ENCODE data around the gene MROH9. TPM values are rescaled to one million over a fixed set of nuclear protein-coding genes. Genes with fewer than 3 reads are reported as not detected.

The MROH9 gene
- total and polyA plus RNA-seq, 2 experiments from 2014 or later: 0.15 to 0.23 TPM

DNA sequence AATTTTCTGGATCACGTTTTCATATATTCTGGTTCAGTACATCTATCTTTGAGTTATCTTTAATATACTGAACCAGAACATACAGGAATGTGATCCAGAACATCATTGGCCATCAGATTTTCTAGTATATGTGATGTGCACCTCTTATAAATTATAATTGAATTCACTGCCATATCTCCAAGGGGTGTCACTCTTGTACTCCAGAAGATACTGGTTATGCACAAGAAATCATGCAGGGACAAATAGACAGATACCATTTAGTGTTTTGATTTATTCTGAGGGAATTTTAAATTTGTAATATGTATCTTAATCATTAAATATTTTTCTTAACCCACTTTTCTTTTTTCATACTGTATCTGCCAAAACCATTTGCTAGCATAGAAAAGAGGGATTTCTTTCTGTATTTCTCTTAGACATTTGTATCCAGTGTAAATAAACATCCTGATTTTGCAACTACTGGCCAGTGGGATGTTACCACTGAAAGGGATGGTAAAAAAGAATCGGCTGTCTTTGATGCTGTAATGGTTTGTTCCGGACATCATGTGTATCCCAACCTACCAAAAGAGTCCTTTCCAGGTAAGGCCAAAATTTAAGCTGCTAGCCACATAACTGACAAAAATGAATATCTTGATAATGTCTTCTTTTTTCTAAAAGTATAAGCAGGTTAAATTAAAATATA lies 172.1 kb downstream of the MROH9 start:
- no peak overlapping the region for H3K27ac ChIP-seq
- H3K4me3 ChIP-seq: no peak overlapping the region
- TF ChIP-seq EZH2phosphoT487 (IDR thresholded peaks at IDR 0.05; ENCODE audit: low read depth, severe bottlenecking, unreplicated experiment) (no peak), EZH2 (IDR thresholded peaks at IDR 0.05; ENCODE audit: borderline replicate concordance) (no peak)
- TF ChIP-seq, protein P1, sequence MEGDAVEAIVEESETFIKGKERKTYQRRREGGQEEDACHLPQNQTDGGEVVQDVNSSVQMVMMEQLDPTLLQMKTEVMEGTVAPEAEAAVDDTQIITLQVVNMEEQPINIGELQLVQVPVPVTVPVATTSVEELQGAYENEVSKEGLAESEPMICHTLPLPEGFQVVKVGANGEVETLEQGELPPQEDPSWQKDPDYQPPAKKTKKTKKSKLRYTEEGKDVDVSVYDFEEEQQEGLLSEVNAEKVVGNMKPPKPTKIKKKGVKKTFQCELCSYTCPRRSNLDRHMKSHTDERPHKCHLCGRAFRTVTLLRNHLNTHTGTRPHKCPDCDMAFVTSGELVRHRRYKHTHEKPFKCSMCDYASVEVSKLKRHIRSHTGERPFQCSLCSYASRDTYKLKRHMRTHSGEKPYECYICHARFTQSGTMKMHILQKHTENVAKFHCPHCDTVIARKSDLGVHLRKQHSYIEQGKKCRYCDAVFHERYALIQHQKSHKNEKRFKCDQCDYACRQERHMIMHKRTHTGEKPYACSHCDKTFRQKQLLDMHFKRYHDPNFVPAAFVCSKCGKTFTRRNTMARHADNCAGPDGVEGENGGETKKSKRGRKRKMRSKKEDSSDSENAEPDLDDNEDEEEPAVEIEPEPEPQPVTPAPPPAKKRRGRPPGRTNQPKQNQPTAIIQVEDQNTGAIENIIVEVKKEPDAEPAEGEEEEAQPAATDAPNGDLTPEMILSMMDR (IDR thresholded peaks at IDR 0.05; ENCODE audit: poor library complexity): no peak
- H3K27me3 ChIP-seq: no peaks in the 10 kb centered on the region
- H3K4me1 ChIP-seq (ENCODE audit: insufficient read depth): no peaks in the 10 kb centered on the region
- H3K36me3 ChIP-seq (replicated peaks; ENCODE audit: insufficient read depth, low read depth): no peaks in the 10 kb centered on the region
- no peaks in the 10 kb centered on the region for H3K79me2 ChIP-seq
- DNase-seq (ENCODE audit: low spot score): no peak
- WGBS (ENCODE audit: low lambda C conversion rate, missing lambda C conversion rate): 91% methylated on average over 3 of the region's 3 CpGs
- no peaks in the 10 kb centered on the region for H3K9me2 ChIP-seq (replicated peaks; ENCODE audit: insufficient read depth)
- no peak overlapping the region for H3K4me2 ChIP-seq
- H4K20me1 ChIP-seq (ENCODE audit: insufficient read depth, poor library complexity, severe bottlenecking): no peaks in the 10 kb centered on the region
- H2AFZ ChIP-seq: no peak overlapping the region
- no peaks in the 10 kb centered on the region for H3K9me3 ChIP-seq (ENCODE audit: low read depth)

DNA sequence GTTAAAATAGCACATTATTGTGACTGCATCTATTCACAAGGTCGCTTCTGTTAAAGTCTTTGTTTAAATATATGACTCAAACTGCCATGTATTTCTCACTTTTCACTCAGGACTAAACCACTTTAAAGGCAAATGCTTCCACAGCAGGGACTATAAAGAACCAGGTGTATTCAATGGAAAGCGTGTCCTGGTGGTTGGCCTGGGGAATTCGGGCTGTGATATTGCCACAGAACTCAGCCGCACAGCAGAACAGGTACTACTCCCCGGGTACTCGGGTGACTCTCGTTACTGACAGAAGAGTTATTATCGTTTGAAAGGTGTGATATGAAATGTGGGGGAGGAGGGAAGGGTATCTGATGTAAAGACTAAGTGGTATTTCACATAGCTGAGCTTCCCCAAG lies 172.6 kb downstream of the MROH9 start:
- Histone ChIP-seq H3K36me3 (replicated peaks; ENCODE audit: insufficient read depth, low read depth) (no peaks in the 10 kb centered on the region), H3K4me1 (ENCODE audit: insufficient read depth) (no peaks in the 10 kb centered on the region), H3K27ac (no peak overlapping the region), H3K79me2 (no peaks in the 10 kb centered on the region), H3K4me2 (no peak overlapping the region), H3K9me3 (ENCODE audit: low read depth) (no peaks in the 10 kb centered on the region), H4K20me1 (ENCODE audit: insufficient read depth, poor library complexity, severe bottlenecking) (no peaks in the 10 kb centered on the region), H3K27me3 (no peaks in the 10 kb centered on the region), H3K4me3 (no peak overlapping the region), H2AFZ (no peak overlapping the region), H3K9me2 (replicated peaks; ENCODE audit: insufficient read depth) (no peaks in the 10 kb centered on the region)
- 88% methylated on average over 8 of the region's 8 CpGs for WGBS (ENCODE audit: low lambda C conversion rate, missing lambda C conversion rate)
- no peak for TF ChIP-seq EZH2phosphoT487 (IDR thresholded peaks at IDR 0.05; ENCODE audit: low read depth, severe bottlenecking, unreplicated experiment)
- no peak for TF ChIP-seq EZH2 (IDR thresholded peaks at IDR 0.05; ENCODE audit: borderline replicate concordance)
- TF ChIP-seq, protein P1 (IDR thresholded peaks at IDR 0.05; ENCODE audit: poor library complexity): no peak
- DNase-seq (ENCODE audit: low spot score): no peak

DNA sequence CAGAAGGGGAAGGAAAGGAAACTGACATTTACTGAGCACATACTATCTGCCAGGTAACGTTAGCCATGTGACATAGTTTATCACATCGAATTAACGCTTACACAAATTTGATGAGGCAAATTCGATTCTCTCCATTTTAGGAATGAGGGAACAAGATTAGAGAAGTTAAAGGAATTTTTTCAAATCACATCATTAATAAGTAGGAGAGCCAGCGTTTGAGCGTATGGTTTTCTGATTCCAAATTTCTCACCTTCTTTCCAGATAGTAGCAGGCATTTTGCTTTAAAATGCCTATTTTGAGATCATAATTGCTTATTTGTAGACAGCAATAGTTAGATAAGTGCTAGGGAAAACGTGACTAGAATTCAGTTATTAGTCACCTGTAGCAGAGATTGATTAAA lies 174.6 kb downstream of the MROH9 start:
- H4K20me1 ChIP-seq (ENCODE audit: insufficient read depth, poor library complexity, severe bottlenecking): no peaks in the 10 kb centered on the region
- 92% methylated on average over 7 of the region's 7 CpGs for WGBS (ENCODE audit: low lambda C conversion rate, missing lambda C conversion rate)
- no peaks in the 10 kb centered on the region for H3K9me2 ChIP-seq (replicated peaks; ENCODE audit: insufficient read depth)
- no peak overlapping the region for H2AFZ ChIP-seq
- H3K27ac ChIP-seq: no peak overlapping the region
- no peak for DNase-seq (ENCODE audit: low spot score)
- H3K27me3 ChIP-seq: no peaks in the 10 kb centered on the region
- no peak overlapping the region for H3K4me2 ChIP-seq
- H3K4me3 ChIP-seq: no peak overlapping the region
- H3K4me1 ChIP-seq (ENCODE audit: insufficient read depth): no peaks in the 10 kb centered on the region
- no peaks in the 10 kb centered on the region for H3K36me3 ChIP-seq (replicated peaks; ENCODE audit: insufficient read depth, low read depth)
- no peaks in the 10 kb centered on the region for H3K9me3 ChIP-seq (ENCODE audit: low read depth)
- H3K79me2 ChIP-seq: no peaks in the 10 kb centered on the region
- no peak for TF ChIP-seq EZH2phosphoT487 (IDR thresholded peaks at IDR 0.05; ENCODE audit: low read depth, severe bottlenecking, unreplicated experiment)

DNA sequence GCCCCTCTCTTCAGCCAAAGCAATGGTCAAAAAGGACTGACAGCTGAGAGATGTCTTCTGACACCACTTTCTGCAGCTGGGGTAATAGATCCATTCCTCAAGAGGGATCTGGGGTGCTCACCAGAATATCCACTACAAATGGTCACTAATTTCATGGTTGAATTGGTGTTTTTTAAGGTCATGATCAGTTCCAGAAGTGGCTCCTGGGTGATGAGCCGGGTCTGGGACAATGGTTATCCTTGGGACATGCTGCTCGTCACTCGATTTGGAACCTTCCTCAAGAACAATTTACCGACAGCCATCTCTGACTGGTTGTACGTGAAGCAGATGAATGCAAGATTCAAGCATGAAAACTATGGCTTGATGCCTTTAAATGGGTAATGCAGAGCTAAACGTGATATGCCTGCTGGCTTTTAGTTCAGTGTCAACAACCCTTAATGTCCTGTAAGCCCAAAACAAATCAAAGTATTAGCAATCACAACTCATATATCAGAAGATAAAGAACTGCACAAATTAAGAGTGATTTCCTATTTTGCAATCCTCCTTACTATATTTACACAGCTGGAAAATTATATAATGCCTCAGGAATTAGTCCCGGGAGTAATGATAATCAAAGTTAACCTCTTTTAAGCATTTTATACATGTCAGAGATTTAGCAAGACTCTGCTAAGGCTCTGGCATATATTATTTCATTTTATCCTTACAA lies 175.4 kb downstream of the MROH9 start:
- H3K27me3 ChIP-seq: no peaks in the 10 kb centered on the region
- 66% methylated on average over 7 of the region's 7 CpGs for WGBS (ENCODE audit: low lambda C conversion rate, missing lambda C conversion rate)
- TF ChIP-seq, protein P1 (IDR thresholded peaks at IDR 0.05; ENCODE audit: poor library complexity): no peak
- TF ChIP-seq EZH2phosphoT487 (IDR thresholded peaks at IDR 0.05; ENCODE audit: low read depth, severe bottlenecking, unreplicated experiment): no peak
- no peak for TF ChIP-seq EZH2 (IDR thresholded peaks at IDR 0.05; ENCODE audit: borderline replicate concordance)
- no peaks in the 10 kb centered on the region for H3K79me2 ChIP-seq
- H3K4me2 ChIP-seq: no peak overlapping the region
- no peak overlapping the region for H3K4me3 ChIP-seq
- H3K9me2 ChIP-seq (replicated peaks; ENCODE audit: insufficient read depth): no peaks in the 10 kb centered on the region
- H4K20me1 ChIP-seq (ENCODE audit: insufficient read depth, poor library complexity, severe bottlenecking): no peaks in the 10 kb centered on the region
- H3K4me1 ChIP-seq (ENCODE audit: insufficient read depth): no peaks in the 10 kb centered on the region
- DNase-seq (ENCODE audit: low spot score): no peak
- no peaks in the 10 kb centered on the region for H3K36me3 ChIP-seq (replicated peaks; ENCODE audit: insufficient read depth, low read depth)
- no peak overlapping the region for H3K27ac ChIP-seq
- no peaks in the 10 kb centered on the region for H3K9me3 ChIP-seq (ENCODE audit: low read depth)
- H2AFZ ChIP-seq: no peak overlapping the region
